Measurements from ENCODE around the gene IL3.

IL3 gene

DNA sequence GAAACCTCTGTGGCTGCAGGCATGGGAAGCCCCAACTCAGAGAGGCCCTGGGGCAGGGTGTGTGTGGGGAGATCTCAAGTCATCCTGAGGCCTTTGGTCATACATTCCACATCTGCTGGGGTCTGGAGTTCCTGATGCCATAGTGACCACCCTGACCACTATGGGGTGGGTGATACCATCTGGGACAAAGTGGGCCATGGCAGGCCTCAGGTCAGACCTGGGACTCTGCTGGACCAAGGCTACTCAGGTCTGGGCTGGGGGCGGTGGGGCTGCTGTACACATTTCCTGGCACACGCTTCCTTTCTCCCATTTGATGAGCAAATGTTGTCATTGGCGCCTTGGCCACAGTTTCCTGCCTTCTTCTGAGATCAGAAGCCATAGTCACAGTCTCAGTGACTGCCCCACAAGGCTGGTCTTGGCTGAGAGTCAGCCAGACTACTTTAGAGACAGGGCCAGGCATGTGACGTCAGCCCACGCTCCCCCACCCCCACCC is 33.9 kb upstream of the IL3 start:
- no peak for DNase-seq

DNA sequence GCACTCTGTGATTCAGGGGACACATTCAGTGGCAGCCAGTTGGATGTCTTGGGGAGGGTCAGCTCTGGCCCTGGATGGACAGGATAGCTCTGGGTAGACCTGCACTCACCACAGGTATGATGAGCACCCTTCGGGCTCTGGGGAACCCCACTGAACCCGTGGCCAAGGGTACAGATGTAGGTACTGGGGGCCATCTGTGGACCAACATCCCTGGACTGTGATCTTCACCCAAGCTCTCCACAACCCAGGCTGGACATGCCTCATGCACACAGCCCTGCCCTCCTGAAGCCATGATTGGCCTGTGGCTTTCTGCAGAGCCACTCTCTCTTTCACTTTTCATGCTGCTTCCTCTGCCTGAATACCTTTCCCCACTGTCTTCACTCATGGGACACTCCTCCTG is 33.4 kb upstream of the IL3 start:
- DNase-seq, result no peak

DNA sequence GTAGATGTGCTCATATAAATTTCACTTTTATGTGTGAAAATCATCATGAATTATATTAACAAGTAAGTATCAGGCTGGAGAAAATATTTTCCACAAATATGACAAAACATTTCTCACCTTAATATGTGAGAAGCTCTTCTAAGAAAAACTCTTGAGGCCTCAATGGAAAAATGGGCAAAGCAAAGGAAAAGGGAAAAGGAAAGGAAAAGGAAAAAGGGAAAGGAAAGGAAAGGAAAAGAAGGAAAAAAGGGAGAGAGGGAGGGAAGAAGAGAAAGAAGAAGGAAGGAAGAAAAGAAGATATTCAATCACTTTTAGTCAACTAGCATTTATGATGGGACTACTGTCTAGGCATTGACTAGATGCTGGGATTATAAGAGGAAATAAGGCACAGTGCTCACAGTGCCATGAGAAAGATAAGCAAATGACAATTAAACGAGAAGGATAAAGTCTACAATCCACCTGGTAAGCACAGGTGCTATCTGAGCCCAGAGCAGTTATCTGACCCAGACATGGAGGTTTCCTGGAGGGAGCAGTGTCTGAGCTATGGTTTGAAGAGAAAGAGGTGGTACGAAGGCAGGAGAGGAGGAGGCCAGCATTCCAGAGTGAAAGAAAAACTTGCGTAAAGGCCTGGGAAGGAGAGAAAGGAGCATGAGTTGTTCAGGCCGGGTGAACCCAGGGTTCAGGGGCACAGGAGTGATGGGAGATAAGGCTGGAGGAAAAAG is 30.7 kb upstream of the IL3 start:
- DNase-seq, result no peak

DNA sequence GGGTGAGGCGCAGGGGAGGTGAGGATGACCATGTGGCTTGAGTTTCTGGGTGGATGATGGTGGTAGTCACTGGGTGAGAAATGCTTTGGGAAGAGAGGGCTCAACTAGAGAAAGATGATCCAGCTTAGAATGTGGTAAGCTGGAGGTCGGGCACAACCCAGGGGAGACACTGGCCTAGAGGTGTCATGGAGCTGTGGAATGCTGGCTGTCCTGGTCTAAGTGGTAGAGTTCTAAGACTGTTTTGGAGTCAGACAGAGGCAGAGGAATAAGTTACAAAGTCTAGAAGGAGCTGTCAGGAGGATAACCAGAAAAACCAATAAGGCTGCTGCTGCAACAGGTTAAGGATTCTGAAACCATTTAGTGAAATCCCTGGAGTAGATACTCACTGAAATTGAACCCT is 29.8 kb upstream of the IL3 start:
- DNase-seq, result no peak

- DNase-seq, result no peak
Observed at GRCh38 chr5:132032196-132032595, 28.3 kb upstream of the IL3 start.

GRCh38 chr5:132033122-132033521 is 27.3 kb upstream of the IL3 start:
- no peak for DNase-seq

- DNase-seq, result no peak
Observed at GRCh38 chr5:132037353-132037752, 23.1 kb upstream of the IL3 start.

GRCh38 chr5:132044207-132044606 is 16.2 kb upstream of the IL3 start:
- DNase-seq, result no peak

DNA sequence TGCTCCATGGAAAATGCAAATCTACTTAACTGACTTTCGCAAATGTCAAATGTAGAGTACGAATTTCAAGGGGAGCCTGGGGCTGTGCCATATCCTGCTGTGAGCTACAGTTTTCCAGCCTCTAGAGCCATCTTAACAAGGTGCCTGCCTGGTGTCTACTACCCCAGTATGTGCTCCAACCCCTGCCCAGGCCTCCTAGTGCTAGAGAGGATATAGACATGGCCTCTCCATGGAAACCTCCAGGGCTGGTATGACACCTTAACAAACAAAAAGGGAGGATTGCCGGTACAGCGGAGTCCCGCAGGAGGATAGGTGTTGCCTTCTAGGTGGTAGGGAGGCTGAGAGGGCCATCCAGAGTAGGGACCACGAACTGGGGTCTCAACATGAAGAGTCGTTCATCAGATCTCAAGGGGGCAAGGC is 13.6 kb upstream of the IL3 start:
- no peak for DNase-seq

DNA sequence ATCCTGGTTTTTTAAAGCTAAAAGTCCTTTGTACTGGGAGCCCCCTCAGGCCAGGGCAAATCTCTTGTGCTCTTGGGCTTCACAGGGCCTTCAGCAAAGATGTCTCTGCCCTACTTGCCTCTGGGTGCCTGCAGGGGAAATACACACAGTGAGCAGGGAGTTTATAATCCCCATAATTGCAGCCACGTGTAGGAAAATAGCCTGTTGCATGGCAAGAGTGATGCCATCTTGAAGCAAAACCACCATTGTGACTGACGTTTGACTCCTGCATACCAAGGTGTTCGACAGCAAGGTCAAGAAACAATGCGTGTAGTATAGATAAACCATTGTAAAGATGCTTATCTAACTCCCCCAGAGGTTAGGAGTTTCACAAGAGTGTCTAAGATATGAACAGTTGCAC is 11.4 kb upstream of the IL3 start:
- DNase-seq, result no peak

- no peak for DNase-seq
Observed at GRCh38 chr5:132049559-132049958, 10.9 kb upstream of the IL3 start.

DNA sequence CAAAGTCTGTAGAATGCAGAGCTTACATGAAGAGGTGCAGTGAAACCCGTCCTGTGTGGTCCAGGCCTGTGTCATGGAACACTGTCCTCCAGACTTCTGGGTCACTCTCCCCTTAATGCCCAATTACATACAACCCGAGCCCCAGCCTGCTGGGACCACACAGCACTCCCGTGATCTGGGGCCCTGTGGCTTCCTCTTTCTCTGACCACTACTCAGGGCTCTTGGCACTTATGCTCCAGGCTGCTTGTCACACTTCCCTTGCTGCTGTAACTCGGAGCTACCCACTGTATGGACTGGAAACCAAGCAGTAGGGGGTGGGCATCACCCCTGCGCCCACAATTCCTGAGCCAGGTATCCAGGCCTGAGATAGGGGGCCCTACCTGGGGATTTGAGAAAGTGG is 10.3 kb upstream of the IL3 start:
- DNase-seq, result no peak

DNA sequence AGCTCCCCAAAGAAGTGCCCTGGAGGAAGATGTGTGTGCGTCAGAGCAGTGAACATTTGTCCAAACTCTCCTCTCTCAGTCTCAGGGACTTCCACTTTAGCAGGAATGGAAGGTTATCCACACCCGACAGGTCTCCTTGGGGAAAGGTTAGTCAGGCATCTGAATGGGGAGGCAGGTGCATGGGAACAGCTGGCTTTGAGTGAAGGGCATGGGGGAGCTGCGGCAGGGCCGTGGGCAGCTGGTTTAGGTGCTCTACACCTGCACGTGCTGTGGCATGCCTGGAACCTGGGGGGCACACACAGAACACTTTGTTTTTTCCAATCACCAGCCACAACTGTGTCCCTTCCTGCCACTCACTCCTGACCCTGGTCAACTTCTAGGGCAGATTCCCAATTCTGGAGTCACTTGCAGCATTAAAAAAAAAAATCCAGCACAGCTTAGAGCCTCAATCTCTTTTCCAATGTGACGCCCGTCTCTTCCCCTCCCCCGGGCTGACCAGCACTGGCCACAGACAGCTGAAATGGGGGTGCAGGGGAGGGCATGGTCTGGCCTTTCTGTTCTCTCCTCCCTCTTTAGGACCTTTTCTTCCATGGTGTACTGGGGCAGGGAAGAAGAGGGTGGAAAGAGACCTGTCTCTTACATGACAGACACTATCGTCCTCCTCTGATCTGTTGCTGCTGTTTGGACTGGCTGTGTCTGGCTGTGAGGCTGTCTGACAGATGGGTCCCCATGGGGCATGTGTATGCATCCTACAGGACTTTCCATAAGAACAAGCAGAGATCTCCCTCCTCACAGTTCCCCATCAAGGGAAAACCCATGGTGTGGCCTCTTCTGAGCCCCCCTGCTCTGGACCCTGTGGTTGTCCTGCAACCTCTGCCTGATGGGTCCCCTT is 9.5 kb upstream of the IL3 start:
- DNase-seq, result no peak

- DNase-seq, result no peak
Observed at GRCh38 chr5:132052520-132052919, 7.9 kb upstream of the IL3 start.

DNA sequence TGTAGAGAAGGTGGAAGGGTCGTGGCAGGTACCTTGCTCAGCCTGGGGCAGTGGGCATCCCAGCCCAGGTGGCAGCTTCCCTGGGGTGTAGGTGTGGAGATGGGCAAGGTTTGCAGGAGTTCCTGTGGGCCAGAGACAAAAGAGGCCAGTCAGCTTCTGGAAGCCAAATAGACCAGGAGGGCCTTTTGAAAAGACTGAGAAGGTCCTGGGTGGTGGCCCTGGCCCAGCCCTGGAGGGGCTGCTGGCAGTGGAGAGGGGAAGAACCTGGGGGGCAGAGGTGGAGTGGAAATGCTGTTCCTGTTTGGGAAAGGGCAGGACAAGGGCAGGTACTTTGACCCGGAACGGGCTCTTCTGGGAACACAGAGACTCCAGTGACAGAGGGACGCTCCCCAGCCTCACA is 7.0 kb upstream of the IL3 start:
- DNase-seq, result no peak

- no peak for DNase-seq
Observed at GRCh38 chr5:132054031-132054696, 6.3 kb upstream of the IL3 start.

- DNase-seq, result no peak
Observed at GRCh38 chr5:132054697-132055440, 5.6 kb upstream of the IL3 start.

GRCh38 chr5:132055441-132055807 is 5.0 kb upstream of the IL3 start:
- no peak for DNase-seq

GRCh38 chr5:132055808-132056609 is 4.4 kb upstream of the IL3 start:
- no peak for DNase-seq

- DNase-seq, result no peak
Observed at GRCh38 chr5:132056610-132057497, 3.6 kb upstream of the IL3 start.

All from retina (tissue), 1 donor.